Brain microvascular endothelial cell (primary cell): Measurements from ENCODE around the gene QSOX2.

Source experiments
- DNase-seq: peaks from one replicate; pipeline ENCODE4 v3.0.0-alpha.2; 2020
- H3K27ac ChIP-seq: fragments of 250-450 bp; sonication (Bioruptor Pico); 2 replicates; pipeline ENCODE4 v1.5.1; 2020; ENCODE audit warnings: mild to moderate bottlenecking, moderate library complexity
- H3K27me3 ChIP-seq: fragments of 250-450 bp; sonication (Bioruptor Pico); replicated peaks from 2 replicates; pipeline ENCODE4 v1.5.1; 2020; ENCODE audit warnings: mild to moderate bottlenecking
- H3K36me3 ChIP-seq: fragments of 250-450 bp; sonication (Bioruptor Pico); replicated peaks from 2 replicates; pipeline ENCODE4 v1.5.1; 2020; ENCODE audit warnings: mild to moderate bottlenecking
- H3K4me3 ChIP-seq: 2 replicates; pipeline ENCODE4 v1.5.1; 2011; ENCODE audit warnings: low read depth, mild to moderate bottlenecking, control low read depth, low read length, moderate library complexity
- CTCF ChIP-seq: IDR thresholded peaks from 2 replicates; pipeline ENCODE4 v1.5.1; 2011; ENCODE audit warnings: low read depth, mild to moderate bottlenecking, moderate library complexity, low read length, control low read depth, inconsistent platforms; ENCODE audit errors: missing control alignments
- in situ Hi-C: cut with HindIII; loops from 2 replicates; pipeline ENCODE4 v1.10.0; 2017; ENCODE audit warnings: low sequenced_read_pairs, low pct_ligation_motif_present

The QSOX2 gene

GRCh38 chr9:136243631-136244030 lies 2.0 kb downstream of the QSOX2 start:
- Histone ChIP-seq H3K27me3 (peaks cover 10% of the 10 kb centered on the region), H3K27ac (no peak overlapping the region), H3K4me3 (no peak overlapping the region), H3K36me3 (no peaks in the 10 kb centered on the region)
- DNase-seq: no peak
- TF ChIP-seq CTCF: no peak
- in situ Hi-C loops: no loop called here

GRCh38 chr9:136242918-136243525 lies 2.6 kb downstream of the QSOX2 start:
- Histone ChIP-seq H3K4me3 (no peak overlapping the region), H3K27ac (no peak overlapping the region), H3K27me3 (peaks cover 10% of the 10 kb centered on the region), H3K36me3 (no peaks in the 10 kb centered on the region)
- in situ Hi-C loops: no loop called here
- no peak for DNase-seq
- TF ChIP-seq CTCF: peak; percentile 21

- TF ChIP-seq CTCF: no peak
- H3K4me3 ChIP-seq: no peak overlapping the region
- DNase-seq: no peak
- in situ Hi-C loops: no loop called here
- no peak overlapping the region for H3K27ac ChIP-seq
- H3K36me3 ChIP-seq: no peaks in the 10 kb centered on the region
- peaks cover 6% of the 10 kb centered on the region for H3K27me3 ChIP-seq
Observed at GRCh38 chr9:136242248-136242647, 3.4 kb downstream of the QSOX2 start.

- H3K36me3 ChIP-seq: no peaks in the 10 kb centered on the region
- no peak overlapping the region for H3K27ac ChIP-seq
- in situ Hi-C loops: no loop called here
- DNase-seq: no peak
- peaks cover under 1% of the 10 kb centered on the region for H3K27me3 ChIP-seq
- H3K4me3 ChIP-seq: no peak overlapping the region
- no peak for TF ChIP-seq CTCF
Observed at GRCh38 chr9:136241542-136241941, 4.1 kb downstream of the QSOX2 start.

GRCh38 chr9:136240941-136241340 lies 4.7 kb downstream of the QSOX2 start:
- Histone ChIP-seq H3K27ac (no peak overlapping the region), H3K4me3 (no peak overlapping the region), H3K36me3 (peaks cover 5% of the 10 kb centered on the region), H3K27me3 (no peaks in the 10 kb centered on the region)
- no peak for DNase-seq
- no peak for TF ChIP-seq CTCF
- in situ Hi-C loops: no loop called here

GRCh38 chr9:136239983-136240330 lies 5.7 kb downstream of the QSOX2 start:
- H3K27me3 ChIP-seq: no peaks in the 10 kb centered on the region
- no peak overlapping the region for H3K27ac ChIP-seq
- in situ Hi-C loops: no loop called here
- TF ChIP-seq CTCF: no peak
- DNase-seq: no peak
- H3K36me3 ChIP-seq: peaks cover 7% of the 10 kb centered on the region
- no peak overlapping the region for H3K4me3 ChIP-seq
